RPMI7951 (cell line): ENCODE results near the gene OR6J1. TPM values are rescaled to one million over a fixed set of nuclear protein-coding genes. Genes with fewer than 3 reads are reported as not detected.

Experiments used
- total RNA-seq: library from RNA; depleted of rRNA; stranded (reverse); fragments of >200 nt; shearing (Covaris generic); gene quantifications from 2 replicates; pipeline ENCODE4 v1.2.3, GENCODE V29; 2014; rRNA removed

OR6J1 gene
- total RNA-seq, 1 experiment from 2014 or later, result not detected

Other genes with a start within 250 kb of the OR6J1 start
- gene DAD1, start 55.1 kb downstream of the OR6J1 start, total RNA-seq, result 486 and 521 TPM in 2 replicates
- 15.5 and 16.1 TPM in 2 replicates for gene ABHD4, start 46.1 kb downstream of the OR6J1 start, total RNA-seq
- gene OXA1L, start 122.3 kb upstream of the OR6J1 start, total RNA-seq, result 82.8 and 106 TPM in 2 replicates
- gene SLC7A7, start 171.1 kb upstream of the OR6J1 start, total RNA-seq, result 2.2 and 2.5 TPM in 2 replicates
- gene MRPL52, start 185.5 kb upstream of the OR6J1 start, total RNA-seq, result 93.9 and 100 TPM in 2 replicates
- gene MMP14, start 192.2 kb upstream of the OR6J1 start, total RNA-seq, result 613 and 718 TPM in 2 replicates
- 41.9 and 44.9 TPM in 2 replicates for gene LRP10, start 227.4 kb upstream of the OR6J1 start, total RNA-seq
- 0.12 and 0.59 TPM in 2 replicates for gene REM2, start 238.9 kb upstream of the OR6J1 start, total RNA-seq